GM12874 (cell line): ENCODE measurements around the gene USP34.

Experiments used
- CTCF ChIP-seq: IDR thresholded peaks from 2 replicates; pipeline ENCODE4 v1.5.1; 2011; ENCODE audit warnings: low read depth, mild to moderate bottlenecking, control low read depth, low read length, moderate library complexity; ENCODE audit not compliant: insufficient read depth

Gene USP34

DNA sequence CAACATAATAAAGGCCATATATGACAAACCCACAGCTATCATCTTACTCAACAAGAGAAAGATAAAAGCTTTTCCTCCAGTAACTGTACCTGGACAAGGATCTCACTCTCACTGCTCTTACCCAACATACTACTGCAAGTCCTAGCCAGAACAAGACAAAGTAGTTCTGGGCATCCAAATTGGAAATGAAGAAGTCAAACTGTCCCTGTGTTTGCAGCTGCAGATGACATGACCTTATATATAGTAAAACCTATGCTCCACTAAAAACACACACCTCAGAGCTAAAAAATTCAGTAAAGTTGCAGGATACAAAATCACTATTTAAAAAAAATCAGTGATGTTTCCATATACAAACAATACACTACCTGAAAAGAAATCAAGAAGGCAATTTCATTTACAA lies 32.2 kb downstream of the USP34 start:
- no peak for TF ChIP-seq CTCF

DNA sequence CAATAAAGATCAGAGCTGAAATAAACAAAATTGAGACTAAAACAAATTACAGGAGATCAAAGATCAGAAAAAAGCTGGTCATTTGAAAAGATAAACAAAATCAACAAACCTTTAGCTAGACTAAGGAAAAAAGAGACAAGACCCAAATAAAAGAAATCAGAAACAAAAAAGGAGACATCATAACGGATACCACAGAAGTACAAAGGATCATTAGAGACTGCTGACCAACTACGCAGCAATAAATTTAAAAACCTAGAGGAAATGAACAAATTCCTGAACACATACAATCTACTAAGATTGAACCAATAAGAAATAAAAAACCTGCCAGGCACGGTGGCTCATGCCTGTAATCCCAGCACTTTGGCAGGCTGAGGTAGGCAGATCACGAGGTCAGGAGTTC lies 33.7 kb downstream of the USP34 start:
- TF ChIP-seq CTCF: no peak

- TF ChIP-seq CTCF: no peak
Observed at GRCh38 chr2:61436092-61436491, 34.8 kb downstream of the USP34 start.

- no peak for TF ChIP-seq CTCF
Observed at GRCh38 chr2:61435291-61435690, 35.6 kb downstream of the USP34 start.

DNA sequence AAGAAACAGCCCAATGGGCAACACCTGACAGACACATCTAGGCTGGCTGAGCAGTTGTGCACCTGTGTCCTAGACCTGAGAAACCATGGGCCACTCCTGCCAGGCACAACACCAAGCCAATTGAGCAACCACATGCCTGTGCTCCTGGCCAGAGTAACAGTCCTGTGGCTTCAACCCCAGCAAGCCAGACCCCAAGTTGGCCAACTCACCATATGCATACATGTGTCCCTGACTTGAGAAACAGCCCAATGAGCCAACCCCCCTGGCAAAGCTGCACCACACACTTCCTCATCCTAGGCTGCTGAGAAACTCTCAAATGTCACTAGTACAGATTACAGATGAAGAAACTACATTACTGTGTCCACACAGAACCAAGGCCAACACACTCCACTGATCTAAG lies 36.6 kb downstream of the USP34 start:
- no peak for TF ChIP-seq CTCF

- no peak for TF ChIP-seq CTCF
Observed at GRCh38 chr2:61433606-61434005, 37.3 kb downstream of the USP34 start.

GRCh38 chr2:61432990-61433389 lies 37.9 kb downstream of the USP34 start:
- TF ChIP-seq CTCF: no peak

DNA sequence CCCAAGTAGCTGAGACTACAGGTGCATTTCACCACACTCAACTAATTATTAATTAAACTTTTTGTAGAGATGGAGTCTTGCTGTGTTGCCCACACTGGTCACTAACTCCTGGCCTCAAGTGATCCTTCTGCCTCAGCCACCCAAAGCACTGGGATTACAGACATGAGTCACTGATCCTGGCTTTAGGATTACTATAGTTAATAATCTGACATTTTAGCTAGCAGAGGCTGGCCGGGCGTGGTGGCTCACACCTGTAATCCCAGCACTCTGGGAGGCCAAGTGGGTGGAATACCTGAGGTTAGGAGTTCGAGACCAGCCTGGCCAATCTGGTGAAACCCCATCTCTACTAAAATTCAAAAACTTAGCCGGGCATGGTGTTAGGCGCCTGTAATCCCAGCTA lies 39.5 kb downstream of the USP34 start:
- TF ChIP-seq CTCF: no peak
